Measurements from ENCODE around the gene SHC2.

The SHC2 gene

GRCh38 chr19:369876-370275 lies 91.0 kb downstream of the SHC2 start:
- H3K79me2 ChIP-seq (ENCODE audit: insufficient read depth, low read length): no peaks in the 10 kb centered on the region
- no peaks in the 10 kb centered on the region for H3K9me2 ChIP-seq (replicated peaks; ENCODE audit: low read depth, low read length)
- H3K9ac ChIP-seq (ENCODE audit: low read depth, low read length, poor library complexity, severe bottlenecking): no peak overlapping the region
- H2AFZ ChIP-seq (ENCODE audit: low read length): no peak overlapping the region
- H3K4me1 ChIP-seq (ENCODE audit: insufficient read depth, low read length, poor library complexity, severe bottlenecking): peaks cover 3% of the 10 kb centered on the region
- TF ChIP-seq CTCF (conservative IDR thresholded peaks at IDR 0.05; ENCODE audit: low read length): no peak
- TF ChIP-seq EZH2phosphoT487 (IDR thresholded peaks at IDR 0.05; ENCODE audit: borderline replicate concordance): no peak
- no peaks in the 10 kb centered on the region for H3F3A ChIP-seq (ENCODE audit: low read depth)
- no peak overlapping the region for H3K4me2 ChIP-seq (ENCODE audit: low read depth, low read length, poor library complexity, severe bottlenecking)
- peaks cover 2% of the 10 kb centered on the region; the same call in 1 of the 2 replicates for H3K9me3 ChIP-seq (ENCODE audit: insufficient read depth, low read depth, low read length)
- H3K36me3 ChIP-seq (ENCODE audit: insufficient read depth, low read length): no peaks in the 10 kb centered on the region
- no peaks in the 10 kb centered on the region for H3K27me3 ChIP-seq (ENCODE audit: insufficient read depth, low read length, poor library complexity, severe bottlenecking)
- H4K20me1 ChIP-seq (ENCODE audit: insufficient read depth, low read length, poor library complexity, severe bottlenecking): no peaks in the 10 kb centered on the region
- H3K4me3 ChIP-seq (ENCODE audit: low read length, poor library complexity, severe bottlenecking): no peak overlapping the region

GRCh38 chr19:369256-369655 lies 91.6 kb downstream of the SHC2 start:
- no peak for TF ChIP-seq CTCF (conservative IDR thresholded peaks at IDR 0.05; ENCODE audit: low read length)
- TF ChIP-seq EZH2phosphoT487 (IDR thresholded peaks at IDR 0.05; ENCODE audit: borderline replicate concordance): no peak
- no peaks in the 10 kb centered on the region for H3F3A ChIP-seq (ENCODE audit: low read depth)
- H3K9me3 ChIP-seq (ENCODE audit: insufficient read depth, low read depth, low read length): peaks cover 2% of the 10 kb centered on the region; the same call in 1 of the 2 replicates
- H3K9ac ChIP-seq (ENCODE audit: low read depth, low read length, poor library complexity, severe bottlenecking): no peak overlapping the region
- no peak overlapping the region for H2AFZ ChIP-seq (ENCODE audit: low read length)
- H3K4me3 ChIP-seq (ENCODE audit: low read length, poor library complexity, severe bottlenecking): no peak overlapping the region
- H3K9me2 ChIP-seq (replicated peaks; ENCODE audit: low read depth, low read length): no peaks in the 10 kb centered on the region
- H3K4me2 ChIP-seq (ENCODE audit: low read depth, low read length, poor library complexity, severe bottlenecking): no peak overlapping the region
- no peaks in the 10 kb centered on the region for H3K27me3 ChIP-seq (ENCODE audit: insufficient read depth, low read length, poor library complexity, severe bottlenecking)
- no peaks in the 10 kb centered on the region for H4K20me1 ChIP-seq (ENCODE audit: insufficient read depth, low read length, poor library complexity, severe bottlenecking)
- no peaks in the 10 kb centered on the region for H3K79me2 ChIP-seq (ENCODE audit: insufficient read depth, low read length)
- H3K36me3 ChIP-seq (ENCODE audit: insufficient read depth, low read length): no peaks in the 10 kb centered on the region
- H3K4me1 ChIP-seq (ENCODE audit: insufficient read depth, low read length, poor library complexity, severe bottlenecking): peaks cover 3% of the 10 kb centered on the region

- no peaks in the 10 kb centered on the region for H3K27me3 ChIP-seq (ENCODE audit: insufficient read depth, low read length, poor library complexity, severe bottlenecking)
Observed at GRCh38 chr19:368630-369024, 92.2 kb downstream of the SHC2 start.

GRCh38 chr19:367963-368629 lies 92.7 kb downstream of the SHC2 start:
- peaks cover 2% of the 10 kb centered on the region; the same call in 1 of the 2 replicates for H3K9me3 ChIP-seq (ENCODE audit: insufficient read depth, low read depth, low read length)
- H3K9ac ChIP-seq (ENCODE audit: low read depth, low read length, poor library complexity, severe bottlenecking): no peak overlapping the region
- no peaks in the 10 kb centered on the region for H4K20me1 ChIP-seq (ENCODE audit: insufficient read depth, low read length, poor library complexity, severe bottlenecking)
- no peaks in the 10 kb centered on the region for H3K27me3 ChIP-seq (ENCODE audit: insufficient read depth, low read length, poor library complexity, severe bottlenecking)
- TF ChIP-seq EZH2phosphoT487 (IDR thresholded peaks at IDR 0.05; ENCODE audit: borderline replicate concordance) (no peak), CTCF (conservative IDR thresholded peaks at IDR 0.05; ENCODE audit: low read length) (no peak)
- H2AFZ ChIP-seq (ENCODE audit: low read length): no peak overlapping the region
- no peaks in the 10 kb centered on the region for H3K79me2 ChIP-seq (ENCODE audit: insufficient read depth, low read length)
- H3K4me2 ChIP-seq (ENCODE audit: low read depth, low read length, poor library complexity, severe bottlenecking): no peak overlapping the region
- H3F3A ChIP-seq (ENCODE audit: low read depth): no peaks in the 10 kb centered on the region
- no peaks in the 10 kb centered on the region for H3K36me3 ChIP-seq (ENCODE audit: insufficient read depth, low read length)
- H3K9me2 ChIP-seq (replicated peaks; ENCODE audit: low read depth, low read length): no peaks in the 10 kb centered on the region
- no peak overlapping the region for H3K4me3 ChIP-seq (ENCODE audit: low read length, poor library complexity, severe bottlenecking)
- peaks cover 3% of the 10 kb centered on the region for H3K4me1 ChIP-seq (ENCODE audit: insufficient read depth, low read length, poor library complexity, severe bottlenecking)

More at GRCh38 chr19:368630-369024, 92.2 kb downstream of the SHC2 start:
- no peak for TF ChIP-seq EZH2phosphoT487 (IDR thresholded peaks at IDR 0.05; ENCODE audit: borderline replicate concordance)
- H2AFZ ChIP-seq (ENCODE audit: low read length): no peak overlapping the region
- no peaks in the 10 kb centered on the region for H3K9me2 ChIP-seq (replicated peaks; ENCODE audit: low read depth, low read length)
- no peak overlapping the region for H3K4me2 ChIP-seq (ENCODE audit: low read depth, low read length, poor library complexity, severe bottlenecking)
- no peaks in the 10 kb centered on the region for H3F3A ChIP-seq (ENCODE audit: low read depth)
- no peaks in the 10 kb centered on the region for H3K79me2 ChIP-seq (ENCODE audit: insufficient read depth, low read length)
- no peak overlapping the region for H3K9ac ChIP-seq (ENCODE audit: low read depth, low read length, poor library complexity, severe bottlenecking)
- no peaks in the 10 kb centered on the region for H4K20me1 ChIP-seq (ENCODE audit: insufficient read depth, low read length, poor library complexity, severe bottlenecking)
- H3K36me3 ChIP-seq (ENCODE audit: insufficient read depth, low read length): no peaks in the 10 kb centered on the region
- peaks cover 2% of the 10 kb centered on the region; the same call in 1 of the 2 replicates for H3K9me3 ChIP-seq (ENCODE audit: insufficient read depth, low read depth, low read length)
- H3K4me3 ChIP-seq (ENCODE audit: low read length, poor library complexity, severe bottlenecking): no peak overlapping the region
- H3K4me1 ChIP-seq (ENCODE audit: insufficient read depth, low read length, poor library complexity, severe bottlenecking): peaks cover 3% of the 10 kb centered on the region

All from Loucy (cell line).